SK-N-SH (cell line): ENCODE results near the gene ZNF22. TPM values are rescaled to one million over a fixed set of nuclear protein-coding genes. Genes with fewer than 3 reads are reported as not detected.

Experiments used
- CTCF ChIA-PET: fragments of 300-600, 350-600 bp; formaldehyde crosslinking; extraction: SDS; loops from one replicate; lab custom pipeline; 2021; lab: Yijun Ruan, JAX
- POLR2A ChIA-PET: fragments of 350-600 bp; sonication (Branson Sonifier 250); formaldehyde crosslinking; extraction: SDS; loops from one replicate; lab custom pipeline; 2020; ENCODE audit warnings: antibody characterized with exemption, inconsistent platforms; lab: Yijun Ruan, JAX
- DNase-seq: peaks from one replicate; pipeline ENCODE4 v3.0.0; 2012
- H2AFZ ChIP-seq: fragments of 200-600 bp; sonication (generic); 2 replicates; pipeline ENCODE4 v1.8.1; 2016; ENCODE audit warnings: antibody characterized with exemption, mild to moderate bottlenecking, low read depth
- H3F3A ChIP-seq: fragments of 200-600 bp; sonication (generic); replicated peaks from 2 replicates; pipeline ENCODE3; 2016; ENCODE audit warnings: antibody characterized with exemption, mild to moderate bottlenecking; ENCODE audit not compliant: insufficient read depth
- H3K27ac ChIP-seq, 2 experiments: fragments of 200-500 bp in 1 of 2; fragments of 200-600 bp in 1 of 2; sonication (Bioruptor generic) in 1 of 2; sonication (generic), shearing (Covaris generic) in 1 of 2; 2 replicates each; pipeline versions ENCODE4 v1.5.1 to v1.6.1; 2014 to 2016; ENCODE audit warnings: low read depth in 2 of 2, inconsistent platforms in 1 of 2, low read length in 1 of 2, mild to moderate bottlenecking in 1 of 2, mixed read lengths in 1 of 2
- H3K27me3 ChIP-seq: fragments of 200-600 bp; sonication (generic), shearing (Covaris generic); 2 replicates; pipeline ENCODE4 v1.6.1; 2016; ENCODE audit warnings: mixed run types; ENCODE audit not compliant: insufficient read depth
- H3K36me3 ChIP-seq, 2 experiments: fragments of 200-500 bp in 1 of 2; fragments of 200-600 bp in 1 of 2; sonication (Bioruptor generic) in 1 of 2; sonication (generic) in 1 of 2; replicated peaks in 1 of 2; 2 replicates each; pipeline versions ENCODE3 to v1.5.1; 2014 to 2016; ENCODE audit warnings: low read length in 1 of 2, mild to moderate bottlenecking in 1 of 2; ENCODE audit not compliant: insufficient read depth in 2 of 2, control insufficient read depth in 1 of 2
- H3K4me1 ChIP-seq, 2 experiments: fragments of 200-500 bp in 1 of 2; fragments of 200-600 bp in 1 of 2; sonication (Bioruptor generic) in 1 of 2; sonication (generic), shearing (Covaris generic) in 1 of 2; 2 replicates each; pipeline versions ENCODE4 v1.5.1 to v1.6.1; 2014 to 2016; ENCODE audit warnings: low read depth in 1 of 2, low read length in 1 of 2, mixed run types in 1 of 2; ENCODE audit not compliant: insufficient read depth in 2 of 2, control insufficient read depth in 1 of 2
- H3K4me2 ChIP-seq: fragments of 200-600 bp; sonication (generic), shearing (Covaris generic); 2 replicates; pipeline ENCODE4 v1.6.1; 2017; ENCODE audit warnings: mixed run types
- H3K4me3 ChIP-seq, 2 experiments: fragments of 200-500 bp in 1 of 2; fragments of 200-600 bp in 1 of 2; sonication (Bioruptor generic) in 1 of 2; sonication (generic), shearing (Covaris generic) in 1 of 2; 2 replicates each; pipeline versions ENCODE4 v1.5.1 to v1.8.1; 2014 to 2016; ENCODE audit warnings: low read depth in 2 of 2, inconsistent platforms in 1 of 2, low read length in 1 of 2, mild to moderate bottlenecking in 1 of 2, mixed read lengths in 1 of 2, moderate library complexity in 1 of 2
- H3K79me2 ChIP-seq: fragments of 200-600 bp; sonication (generic); 2 replicates; pipeline ENCODE4 v1.8.1; 2017; ENCODE audit warnings: mild to moderate bottlenecking; ENCODE audit not compliant: insufficient read depth
- H3K9ac ChIP-seq: fragments of 200-600 bp; sonication (generic); 2 replicates; pipeline ENCODE4 v1.6.1; 2017; ENCODE audit warnings: mixed run types
- H3K9me2 ChIP-seq: fragments of 200-600 bp; sonication (generic); 2 replicates; pipeline ENCODE4 v1.6.1; 2017; ENCODE audit warnings: mixed run types
- H3K9me3 ChIP-seq: fragments of 200-600 bp; sonication (generic); 2 replicates; pipeline ENCODE4 v1.6.1; 2017; ENCODE audit warnings: mixed run types, mild to moderate bottlenecking, moderate library complexity
- H4K20me1 ChIP-seq: fragments of 200-600 bp; sonication (generic); 2 replicates; pipeline ENCODE4 v1.6.1; 2017; ENCODE audit warnings: mild to moderate bottlenecking, mixed run types; ENCODE audit not compliant: insufficient read depth
- CHD2 ChIP-seq: fragments of 150-350 bp; IDR thresholded peaks from 2 replicates; pipeline ENCODE4 v1.6.1; 2018; ENCODE audit warnings: low read length; ENCODE audit not compliant: partially characterized antibody
- ELF1 ChIP-seq: IDR thresholded peaks from 2 replicates; pipeline ENCODE4 v1.4.0; 2012
- EZH2phosphoT487 ChIP-seq: fragments of 200-600 bp; sonication (generic); IDR thresholded peaks from 2 replicates; pipeline ENCODE4 v1.6.1; 2017; ENCODE audit warnings: low read depth, mixed run types, mild to moderate bottlenecking, antibody characterized with exemption, moderate library complexity, borderline replicate concordance
- FOXM1 ChIP-seq: IDR thresholded peaks from 2 replicates; pipeline ENCODE4 v1.4.0; 2012; ENCODE audit warnings: low read depth, mild to moderate bottlenecking
- NFIC ChIP-seq: IDR thresholded peaks from 2 replicates; pipeline ENCODE4 v1.4.0; 2012; ENCODE audit warnings: borderline replicate concordance
- POLR2AphosphoS5 ChIP-seq: IDR thresholded peaks from 2 replicates; pipeline ENCODE4 v1.6.1; 2012; ENCODE audit warnings: low read depth, low read length
- RAD21 ChIP-seq: IDR thresholded peaks from 2 replicates; pipeline ENCODE4 v1.6.1; 2012; ENCODE audit warnings: mild to moderate bottlenecking, low read length
- RCOR1 ChIP-seq: fragments of 150-350 bp; IDR thresholded peaks from 2 replicates; pipeline ENCODE4 v1.6.1; 2017; ENCODE audit warnings: antibody characterized with exemption, low read length
- TAF1 ChIP-seq: IDR thresholded peaks from 2 replicates; pipeline ENCODE4 v1.6.1; 2012; ENCODE audit warnings: low read depth, mild to moderate bottlenecking, low read length, moderate library complexity, borderline replicate concordance
- TCF12 ChIP-seq: IDR thresholded peaks from 2 replicates; pipeline ENCODE4 v1.4.0; 2012
- WGBS: methylation state at CpG from one replicate; pipeline ENCODE4 v1.1.6; 2017; ENCODE audit warnings: low lambda C conversion rate; 5-methylcytosine and 5-hydroxymethylcytosine counted together
- polyA plus RNA-seq, 3 experiments: library from polyadenylated mRNA; depleted of rRNA; stranded (reverse); fragments of >200 nt; gene quantifications; 2 replicates each; pipeline ENCODE4 v1.2.3, GENCODE V29; 2012
- TF ChIP-seq, protein P1 (sequence below): IDR thresholded peaks from 2 replicates; pipeline ENCODE4 v1.4.0; 2012; ENCODE audit warnings: low read depth

Gene ZNF22
- polyA plus RNA-seq, 1 of the 3 experiments (the other 2 are of a cell fraction): 10.2 TPM

DNA sequence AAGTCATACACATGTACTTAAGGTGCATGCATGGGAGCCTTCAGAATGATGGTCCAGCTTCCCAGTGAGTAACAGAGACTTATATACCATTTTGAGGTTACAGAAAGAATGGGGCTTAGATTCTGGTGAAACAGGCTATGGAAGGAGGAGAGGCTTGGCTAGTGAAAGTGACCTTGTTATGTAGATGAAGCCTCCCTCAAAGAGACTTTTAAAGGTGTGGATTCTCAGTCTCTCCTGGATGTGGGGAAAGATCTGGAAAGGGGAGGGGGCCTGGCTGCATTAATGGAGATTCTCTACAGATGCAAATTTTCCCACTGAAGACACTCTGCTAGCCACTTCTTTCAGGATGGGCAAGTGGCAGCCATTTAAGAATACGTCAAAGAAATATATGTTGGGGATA is 35.6 kb upstream of the ZNF22 start:
- no peak overlapping the region for H3K27ac ChIP-seq
- CTCF ChIA-PET: interaction anchor here (0.8 to 9.6 kb wide), 4 partner anchors 10 to 40 kb away, joined by 3 to 81 read pairs (median 3); no protein-coding TSS in a partner anchor
- no peaks in the 10 kb centered on the region for H3K27me3 ChIP-seq
- 100% methylated on average over 1 of the region's 1 CpG for WGBS
- no peaks in the 10 kb centered on the region for H3F3A ChIP-seq
- H3K4me2 ChIP-seq: no peak overlapping the region
- H3K4me1 ChIP-seq: peaks cover 12 to 20% of the 10 kb centered on the region in 2 experiments; a peak in 1 of 4 replicates
- H4K20me1 ChIP-seq: no peaks in the 10 kb centered on the region
- TF ChIP-seq POLR2AphosphoS5 (no peak), RCOR1 (no peak), NFIC (no peak), FOXM1 (no peak), CHD2 (no peak)
- TF ChIP-seq, all 33 proteins: peak for 0
- POLR2A ChIA-PET: interaction anchor here (1.1 kb wide), 1 partner anchor 35 kb away, joined by 4 read pairs; no protein-coding TSS in a partner anchor
- Histone ChIP-seq H3K9me2 (no peaks in the 10 kb centered on the region), H2AFZ (no peak overlapping the region), H3K79me2 (no peaks in the 10 kb centered on the region), H3K9me3 (no peaks in the 10 kb centered on the region), H3K4me3 (no peak overlapping the region), H3K9ac (no peak overlapping the region), H3K36me3 (no peaks in the 10 kb centered on the region)
- DNase-seq: no peak

DNA sequence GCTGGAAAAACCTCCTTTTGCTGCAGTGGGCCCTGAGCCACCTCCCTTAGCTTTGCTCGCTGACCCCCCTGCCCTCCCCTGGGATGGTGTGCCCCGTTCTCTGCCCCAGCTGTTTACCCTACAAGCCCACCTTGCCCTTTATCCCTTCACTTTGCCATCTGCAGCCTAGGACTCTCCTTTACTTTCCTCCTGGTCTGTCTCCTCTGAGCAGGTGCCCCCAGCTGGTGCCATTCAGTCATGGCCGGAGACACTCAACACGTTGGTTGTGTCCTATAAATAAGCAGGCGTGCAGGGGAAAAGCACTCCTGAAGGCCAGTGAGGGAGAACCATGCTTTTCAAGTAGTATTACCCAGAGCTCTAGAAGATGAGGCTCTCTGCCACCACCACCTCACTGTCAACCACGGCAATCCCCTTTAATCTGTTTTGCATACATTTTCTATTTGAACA is 35.0 kb upstream of the ZNF22 start:
- TF ChIP-seq, protein P1, sequence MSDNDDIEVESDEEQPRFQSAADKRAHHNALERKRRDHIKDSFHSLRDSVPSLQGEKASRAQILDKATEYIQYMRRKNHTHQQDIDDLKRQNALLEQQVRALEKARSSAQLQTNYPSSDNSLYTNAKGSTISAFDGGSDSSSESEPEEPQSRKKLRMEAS: no peak
- TF ChIP-seq RAD21: no peak
- TF ChIP-seq TAF1: no peak
- no peak for TF ChIP-seq TCF12
- no peak for TF ChIP-seq POLR2AphosphoS5
- TF ChIP-seq ELF1: no peak
- no peak for TF ChIP-seq EZH2phosphoT487
- Histone ChIP-seq H3K27me3 (no peaks in the 10 kb centered on the region), H3K9ac (no peak overlapping the region), H2AFZ (no peak overlapping the region), H3K4me1 (peaks cover 12 to 16% of the 10 kb centered on the region in 2 experiments; a peak in 1 of 4 replicates), H3K9me2 (no peaks in the 10 kb centered on the region), H3K79me2 (no peaks in the 10 kb centered on the region), H4K20me1 (no peaks in the 10 kb centered on the region), H3K4me3 (no peak overlapping the region), H3K9me3 (no peaks in the 10 kb centered on the region), H3K27ac (no peak overlapping the region), H3F3A (no peaks in the 10 kb centered on the region), H3K36me3 (peaks cover 0 to 1% of the 10 kb centered on the region in 2 experiments), H3K4me2 (no peak overlapping the region)
- ChIA-PET POLR2A (interaction anchor here (0.6 to 1.1 kb wide), 2 partner anchors 35 to 126 kb away, joined by 3 to 4 read pairs; no protein-coding TSS in a partner anchor), CTCF (interaction anchor here (0.8 to 9.6 kb wide), 4 partner anchors 10 to 37 kb away, joined by 3 to 81 read pairs (median 4); no protein-coding TSS in a partner anchor)
- no peak for DNase-seq
- 97% methylated on average over 6 of the region's 6 CpGs for WGBS
